Loucy (cell line): ENCODE measurements around the gene RUVBL2.

Experiments used
- CTCF ChIP-seq: fragments of 200-600 bp; sonication (generic); conservative IDR thresholded peaks from 2 replicates; pipeline ENCODE4 v1.5.1; 2014; ENCODE audit warnings: mild to moderate bottlenecking, antibody characterized with exemption, low read length
- EZH2phosphoT487 ChIP-seq: fragments of 200-600 bp; IDR thresholded peaks from 2 replicates; pipeline ENCODE4 v1.6.1; 2018; ENCODE audit warnings: antibody characterized with exemption, mild to moderate bottlenecking, moderate library complexity, borderline replicate concordance

GRCh38 chr19:49064768-49065611 is 71.3 kb downstream of the RUVBL2 start, which contains the start of gene NTF4:
- TF ChIP-seq CTCF, result no peak
- TF ChIP-seq EZH2phosphoT487, result no peak
